Cardiac fibroblast (primary cell): ENCODE data around the gene TXN2.
"Not testable (repeated sequence)": the region's sequence is repeated elsewhere in the genome, so short reads cannot be mapped to it uniquely, and the experiment has no call there.

Experiments
- DNase-seq, 2 donors: peaks; one replicate each; pipeline versions ENCODE4 v3.0.0 to v3.0.0-alpha.2; 2010; ENCODE audit warnings: low read depth in 2 of 2
- H3K4me3 ChIP-seq, 2 donors: replicated peaks in 1 of 2; 1 replicate in 1 of 2; 2 replicates in 1 of 2; pipeline ENCODE4 v1.5.1; 2011; ENCODE audit warnings: low read depth in 2 of 2, low read length in 2 of 2, mild to moderate bottlenecking in 2 of 2, moderate library complexity in 1 of 2
- TF ChIP-seq, protein P1 (sequence below): IDR thresholded peaks from one replicate; pipeline ENCODE4 v1.5.1; 2011; ENCODE audit warnings: low read depth, mild to moderate bottlenecking, low read length, inconsistent platforms

TXN2 gene, protein sequence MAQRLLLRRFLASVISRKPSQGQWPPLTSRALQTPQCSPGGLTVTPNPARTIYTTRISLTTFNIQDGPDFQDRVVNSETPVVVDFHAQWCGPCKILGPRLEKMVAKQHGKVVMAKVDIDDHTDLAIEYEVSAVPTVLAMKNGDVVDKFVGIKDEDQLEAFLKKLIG

DNA sequence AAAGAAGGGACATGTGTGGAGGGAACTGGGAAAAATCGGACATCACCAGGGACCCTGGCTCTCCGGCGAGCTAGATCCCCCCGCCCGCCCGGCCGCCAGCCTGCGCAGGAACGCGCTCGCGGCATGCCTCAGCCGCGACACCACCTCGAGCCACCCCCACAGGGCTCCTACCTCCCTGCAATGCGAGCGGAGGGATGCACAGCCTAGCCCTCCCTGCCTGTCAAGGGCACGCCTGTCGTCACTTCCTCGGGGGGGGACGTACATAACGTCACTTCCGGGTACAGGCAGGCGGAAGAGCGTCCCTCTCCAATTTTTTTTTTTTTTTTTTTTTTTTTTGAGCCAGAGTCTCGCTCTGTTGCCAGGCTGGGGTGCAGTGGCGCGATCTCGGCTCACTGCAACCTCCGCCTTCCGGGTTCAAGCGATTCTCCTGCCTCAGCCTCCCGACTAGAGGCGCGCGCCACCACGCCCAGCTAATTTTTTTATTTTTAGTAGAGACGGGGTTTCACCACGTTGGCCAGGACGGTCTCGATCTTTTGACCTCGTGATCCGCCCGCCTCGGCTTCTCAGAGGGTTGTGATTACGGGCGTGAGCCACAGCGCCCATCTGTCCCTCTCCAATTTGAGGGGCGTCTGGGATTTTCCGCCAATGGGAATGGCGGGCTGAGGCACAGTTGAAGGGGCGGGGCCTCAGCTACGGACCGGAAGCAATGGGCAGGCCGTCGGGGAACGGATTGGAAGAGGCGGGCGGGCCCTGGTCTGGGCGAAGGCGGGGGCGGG is at the start of gene TXN2:
TSS of gene TXN2 (minus strand) at position 248 of the 776 bp plus-strand sequence. CDS start 803 bp downstream, outside the sequence.
- H3K4me3 ChIP-seq = peak within 1 kb of the TSS; percentile 62 to 87
- peak; percentile 97 to 98 for DNase-seq
- TF ChIP-seq, protein P1, sequence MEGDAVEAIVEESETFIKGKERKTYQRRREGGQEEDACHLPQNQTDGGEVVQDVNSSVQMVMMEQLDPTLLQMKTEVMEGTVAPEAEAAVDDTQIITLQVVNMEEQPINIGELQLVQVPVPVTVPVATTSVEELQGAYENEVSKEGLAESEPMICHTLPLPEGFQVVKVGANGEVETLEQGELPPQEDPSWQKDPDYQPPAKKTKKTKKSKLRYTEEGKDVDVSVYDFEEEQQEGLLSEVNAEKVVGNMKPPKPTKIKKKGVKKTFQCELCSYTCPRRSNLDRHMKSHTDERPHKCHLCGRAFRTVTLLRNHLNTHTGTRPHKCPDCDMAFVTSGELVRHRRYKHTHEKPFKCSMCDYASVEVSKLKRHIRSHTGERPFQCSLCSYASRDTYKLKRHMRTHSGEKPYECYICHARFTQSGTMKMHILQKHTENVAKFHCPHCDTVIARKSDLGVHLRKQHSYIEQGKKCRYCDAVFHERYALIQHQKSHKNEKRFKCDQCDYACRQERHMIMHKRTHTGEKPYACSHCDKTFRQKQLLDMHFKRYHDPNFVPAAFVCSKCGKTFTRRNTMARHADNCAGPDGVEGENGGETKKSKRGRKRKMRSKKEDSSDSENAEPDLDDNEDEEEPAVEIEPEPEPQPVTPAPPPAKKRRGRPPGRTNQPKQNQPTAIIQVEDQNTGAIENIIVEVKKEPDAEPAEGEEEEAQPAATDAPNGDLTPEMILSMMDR = no peak

DNA sequence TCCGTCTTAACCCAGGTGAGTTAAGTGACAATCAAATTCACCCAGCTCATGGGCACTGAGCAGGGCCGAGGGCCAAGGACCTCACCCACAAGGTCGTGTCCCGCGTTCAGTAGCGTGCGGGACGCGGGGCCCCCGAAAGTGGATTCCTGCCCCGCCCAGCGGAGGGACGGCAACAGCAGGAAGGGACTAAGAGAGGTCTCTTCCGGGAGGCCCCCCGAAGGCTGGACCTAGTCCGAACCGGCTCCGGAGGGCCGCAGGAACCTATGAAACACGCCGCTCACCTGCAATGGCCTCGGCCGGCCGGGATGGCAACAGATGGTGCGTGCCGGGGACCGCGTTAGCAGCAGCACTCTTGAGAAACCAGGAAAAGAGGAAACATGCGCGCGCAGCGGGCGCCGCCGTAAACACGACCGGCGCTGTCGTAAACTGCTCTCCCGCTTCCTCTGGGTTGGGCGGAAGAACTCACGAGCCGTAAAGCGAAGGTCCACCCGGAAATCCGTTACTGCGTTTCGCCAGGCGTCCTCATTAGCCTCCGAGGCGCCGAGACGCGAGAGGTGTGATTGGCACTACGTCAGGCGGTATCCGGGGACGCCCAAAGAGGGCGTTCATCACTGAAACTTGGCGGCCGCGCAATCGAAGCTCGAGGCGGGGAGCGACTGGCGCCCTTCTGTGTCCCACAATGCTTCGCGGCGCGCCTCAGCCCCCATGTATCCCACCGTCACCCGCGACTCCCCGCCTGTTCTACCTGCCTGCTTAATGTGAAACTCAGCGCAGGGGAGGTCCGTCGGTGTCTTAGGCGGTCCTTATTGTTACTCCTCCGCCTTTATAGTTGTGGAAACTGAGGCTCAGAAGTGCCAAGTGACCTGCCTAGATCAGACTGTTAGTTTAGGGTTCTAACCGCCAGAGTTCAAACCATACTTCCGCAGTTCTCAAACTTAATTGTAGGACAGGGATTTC is 47.6 kb upstream of the TXN2 start, which contains the start of gene EIF3D:
TSS of gene EIF3D (minus strand) at position 372 of the 957 bp plus-strand sequence. CDS start 3,045 bp downstream, outside the sequence.
- H3K4me3 ChIP-seq = peak within 1 kb of the TSS; percentile 76 to 92
- TF ChIP-seq, protein P1 = no peak
- DNase-seq = peak; percentile 100

DNA sequence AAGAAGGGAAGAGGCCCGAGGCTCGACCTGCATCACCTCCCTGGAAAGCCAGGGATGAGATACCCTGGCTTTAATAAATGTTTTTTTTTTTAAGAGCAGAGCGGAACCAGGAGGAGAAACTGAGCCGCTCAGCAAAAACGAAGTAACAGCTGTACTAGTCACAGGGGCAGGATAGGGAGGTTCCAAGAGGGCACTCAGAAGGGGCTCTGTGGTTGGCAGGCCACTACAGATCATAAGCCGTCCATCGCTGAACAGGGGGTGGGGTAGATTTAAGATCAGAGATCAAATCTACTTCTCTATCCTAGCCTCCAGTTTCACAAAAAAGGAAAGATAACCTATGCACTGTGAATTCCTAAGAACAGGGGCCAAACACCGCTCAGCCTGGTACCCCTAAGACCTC is 46.9 kb upstream of the TXN2 start:
- TF ChIP-seq, protein P1 = no peak
- DNase-seq = peak in 1 of 2 donors; percentile 40
- H3K4me3 ChIP-seq = peak overlapping the region; percentile 76 to 92

DNA sequence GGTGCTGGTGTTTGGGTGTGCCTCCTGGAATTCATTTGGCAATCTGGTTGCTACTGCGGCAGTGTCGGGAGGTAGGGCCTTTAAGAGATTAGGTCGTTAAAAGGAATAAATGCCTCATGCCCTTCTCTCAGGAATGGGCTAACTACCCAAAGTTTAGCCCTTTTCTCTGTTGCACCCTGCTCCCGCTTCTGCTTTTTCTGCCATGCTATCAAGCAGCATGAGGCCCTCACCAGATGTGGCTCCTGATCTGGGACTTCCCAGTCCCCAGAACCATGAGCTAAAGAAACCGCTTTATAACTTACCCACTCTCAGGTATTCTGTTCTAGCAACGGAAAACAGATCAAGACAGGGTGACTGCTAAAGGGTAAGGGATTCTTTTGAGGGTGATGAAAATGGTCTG is 41.2 kb upstream of the TXN2 start:
- DNase-seq = no peak

DNA sequence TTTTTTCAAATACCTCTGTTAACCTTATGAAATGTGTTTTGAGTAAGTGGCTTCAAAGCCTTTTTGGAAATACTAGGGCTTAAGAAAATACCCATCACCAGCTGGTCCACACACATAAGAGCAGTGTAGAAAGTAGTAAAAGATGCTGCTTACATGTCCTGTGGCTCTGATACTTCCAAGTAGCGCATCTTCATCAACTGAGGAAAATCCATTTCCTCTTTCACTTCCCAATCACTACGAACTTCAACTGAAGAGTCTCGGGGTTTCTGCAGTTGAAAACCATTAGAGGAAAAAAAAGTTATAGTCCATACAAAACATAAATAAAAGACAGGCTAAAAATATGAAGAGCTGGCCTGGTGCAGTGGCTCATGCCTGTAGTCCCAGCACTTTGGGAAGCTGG is 39.0 kb upstream of the TXN2 start:
- TF ChIP-seq, protein P1 = no peak
- no peak for DNase-seq
- no peak overlapping the region for H3K4me3 ChIP-seq

More for the DNA sequence above, 41.2 kb upstream of the TXN2 start:
- TF ChIP-seq, protein P1 = no peak
- H3K4me3 ChIP-seq = no peak overlapping the region

DNA sequence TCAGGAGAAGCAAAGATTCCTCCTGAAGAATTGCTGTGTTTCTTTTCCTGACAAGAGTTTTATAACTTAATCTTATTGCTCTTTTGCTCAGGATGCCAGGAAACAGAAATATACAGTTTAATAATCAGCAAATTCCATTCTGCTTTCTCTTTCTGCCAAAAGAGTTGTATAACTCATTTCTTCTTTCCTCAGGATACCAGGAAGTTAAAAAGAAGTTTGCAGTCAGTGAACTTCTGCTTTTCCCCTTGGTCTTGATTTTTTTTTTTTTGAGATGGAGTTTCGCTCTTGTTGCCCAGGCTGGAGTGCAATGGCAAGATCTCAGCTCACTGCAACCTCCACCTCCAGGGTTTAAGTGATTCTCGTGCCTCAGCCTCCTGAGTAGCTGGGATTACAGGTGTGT is 38.5 kb upstream of the TXN2 start:
- DNase-seq, H3K4me3 ChIP-seq: not testable (repeated sequence)

DNA sequence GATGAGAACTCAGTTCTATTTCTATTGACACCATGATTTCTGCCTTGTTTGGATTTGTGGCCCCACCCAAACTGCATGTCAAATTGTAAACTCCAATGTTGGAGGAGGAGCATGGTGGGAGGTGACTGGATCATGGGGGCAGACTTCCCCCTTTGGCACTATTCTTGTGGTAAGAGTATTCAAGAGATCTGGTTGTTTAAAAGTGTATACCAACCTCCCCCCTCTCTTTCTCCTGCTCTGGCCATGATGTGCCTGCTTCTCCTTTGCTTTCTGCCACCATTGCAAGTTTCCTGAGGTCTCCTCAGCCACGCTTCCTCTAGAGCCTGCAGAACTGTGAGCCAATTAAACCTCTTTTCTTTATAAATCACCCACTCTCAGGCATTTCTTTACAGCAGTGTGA is 33.3 kb upstream of the TXN2 start:
- no peak for DNase-seq
- TF ChIP-seq, protein P1 = no peak

More for the DNA sequence above, 33.3 kb upstream of the TXN2 start:
- no peak overlapping the region for H3K4me3 ChIP-seq
